Activated T-helper 1 cell treated with anti-CD3 and anti-CD28 coated beads, Interleukin-2, amount 50 U/mL, for 16 hours (primary cell): ENCODE measurements around the gene TMEM219.
A peak's percentile ranks its signal among the peaks of the same experiment; 100 is the strongest.
"Not testable (repeated sequence)": the region's sequence is repeated elsewhere in the genome, so short reads cannot be mapped to it uniquely, and the experiment has no call there.

Source experiments
- DNase-seq, 2 donors: peaks; one replicate each; pipeline ENCODE4 v3.0.0-alpha.2; 2020; ENCODE audit warnings: low read depth in 1 of 2, low spot score in 1 of 2

TMEM219 gene

DNA sequence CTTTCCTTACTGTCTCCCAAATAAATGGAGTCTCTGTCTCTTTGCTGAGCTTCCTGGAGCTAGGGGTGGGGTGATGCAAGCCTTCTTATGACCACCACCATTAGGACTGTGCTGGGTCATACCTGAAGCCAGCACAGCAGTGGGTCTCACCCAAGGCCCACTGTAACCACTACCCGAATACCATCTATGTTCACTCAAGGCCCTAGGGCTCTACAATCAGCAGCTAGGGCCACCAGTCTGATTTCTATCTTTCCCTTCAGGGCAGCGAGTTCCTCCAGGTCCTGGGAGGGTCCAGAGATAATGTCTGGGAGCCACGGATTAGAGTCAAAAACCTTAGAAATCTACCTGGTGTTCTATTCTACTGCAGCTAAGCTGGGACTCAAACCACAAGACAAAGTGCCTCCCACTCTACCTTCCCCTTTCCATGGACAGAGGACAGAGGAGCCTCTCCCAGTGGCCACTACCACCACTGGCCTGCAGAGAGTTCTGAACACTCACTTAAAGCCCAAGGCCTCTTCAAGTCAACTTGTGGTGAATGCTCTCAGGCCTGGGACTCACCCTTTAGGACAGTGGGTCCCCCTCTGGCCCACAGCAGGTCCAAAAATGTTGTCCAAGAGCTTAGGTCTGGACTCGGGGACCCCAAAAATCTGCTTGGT, 10.9 kb upstream of the TMEM219 start:
- no peak for DNase-seq

DNA sequence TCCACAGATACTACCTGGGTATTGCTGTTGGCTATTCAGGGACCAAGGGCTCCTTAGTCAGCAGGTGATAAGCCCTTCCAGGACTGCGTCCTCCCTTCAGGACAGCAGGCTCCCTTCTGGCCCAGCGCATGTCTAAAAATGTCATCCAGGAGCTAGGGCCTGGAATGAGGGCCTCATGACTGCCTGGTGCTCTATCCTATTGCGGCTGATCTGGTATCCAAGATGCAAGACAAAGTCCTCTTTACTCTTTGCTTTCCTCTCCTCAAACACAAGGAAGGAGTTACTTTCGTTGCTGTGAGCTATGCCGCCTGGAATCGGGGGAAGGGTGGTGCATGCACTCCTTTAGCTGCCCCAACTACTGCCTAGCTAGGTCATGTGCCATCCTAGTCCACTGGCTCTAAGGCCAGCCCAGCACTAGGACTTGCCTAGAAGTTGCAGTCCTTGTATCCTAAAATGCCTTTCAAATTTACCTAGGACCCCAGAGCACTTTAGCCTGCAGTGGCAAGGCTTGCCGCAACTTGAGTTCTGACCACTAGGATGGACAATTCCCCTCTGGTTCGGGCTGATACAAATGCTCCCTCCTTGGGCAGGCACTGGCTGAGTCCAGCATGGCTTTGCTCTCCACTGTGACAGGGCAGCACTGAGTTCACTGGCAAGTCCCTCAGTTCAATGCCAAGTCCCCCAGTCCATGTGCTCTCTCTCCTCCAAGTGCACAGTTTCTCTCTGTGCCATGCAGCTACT, 10.1 kb upstream of the TMEM219 start:
- no peak for DNase-seq

- DNase-seq, result no peak
These were observed 3.1 kb upstream of the TMEM219 start for GRCh38 chr16:29958756-29959155.

DNA sequence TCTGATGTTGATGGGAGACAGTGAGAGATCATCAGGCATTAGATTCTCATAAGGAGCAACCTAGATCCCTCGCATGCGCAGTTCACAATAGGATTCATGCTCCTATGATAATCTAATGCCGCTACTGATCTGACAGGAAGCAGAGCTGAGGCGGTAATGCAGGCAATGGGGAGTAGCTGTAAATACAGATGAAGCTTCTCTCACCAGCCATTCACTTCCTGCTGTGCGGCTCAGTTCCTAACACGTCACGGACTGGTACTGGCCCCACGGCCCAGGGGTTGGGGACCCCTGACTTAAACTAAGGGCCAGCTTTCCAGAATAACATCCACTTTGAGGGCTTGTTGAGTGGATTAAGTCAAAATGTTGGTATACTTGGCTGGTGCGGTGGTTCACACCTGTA, 2.6 kb upstream of the TMEM219 start:
- DNase-seq, result no peak

DNA sequence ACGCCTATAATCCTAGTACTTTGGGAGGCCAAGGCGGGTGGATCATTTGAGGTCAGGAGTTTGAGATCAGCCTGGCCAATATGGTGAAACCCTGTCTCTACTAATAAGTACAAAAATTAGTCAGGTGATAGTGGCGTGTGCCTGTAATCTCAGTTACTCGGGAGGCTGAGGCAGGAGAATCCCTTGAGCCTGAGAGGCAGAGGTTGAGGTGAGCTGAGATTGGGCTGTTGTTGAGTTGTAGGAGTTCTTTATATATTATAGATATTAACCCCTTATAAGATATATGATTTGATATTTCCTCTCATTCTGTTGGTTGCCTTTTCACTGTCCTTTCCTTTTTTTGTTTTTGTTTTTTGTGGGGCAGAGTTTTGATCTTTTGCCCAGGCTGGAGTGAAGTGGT, 2.1 kb upstream of the TMEM219 start:
- not testable (repeated sequence) for DNase-seq

GRCh38 chr16:29961127-29961478, 776 bp upstream of the TMEM219 start:
- no peak for DNase-seq

DNA sequence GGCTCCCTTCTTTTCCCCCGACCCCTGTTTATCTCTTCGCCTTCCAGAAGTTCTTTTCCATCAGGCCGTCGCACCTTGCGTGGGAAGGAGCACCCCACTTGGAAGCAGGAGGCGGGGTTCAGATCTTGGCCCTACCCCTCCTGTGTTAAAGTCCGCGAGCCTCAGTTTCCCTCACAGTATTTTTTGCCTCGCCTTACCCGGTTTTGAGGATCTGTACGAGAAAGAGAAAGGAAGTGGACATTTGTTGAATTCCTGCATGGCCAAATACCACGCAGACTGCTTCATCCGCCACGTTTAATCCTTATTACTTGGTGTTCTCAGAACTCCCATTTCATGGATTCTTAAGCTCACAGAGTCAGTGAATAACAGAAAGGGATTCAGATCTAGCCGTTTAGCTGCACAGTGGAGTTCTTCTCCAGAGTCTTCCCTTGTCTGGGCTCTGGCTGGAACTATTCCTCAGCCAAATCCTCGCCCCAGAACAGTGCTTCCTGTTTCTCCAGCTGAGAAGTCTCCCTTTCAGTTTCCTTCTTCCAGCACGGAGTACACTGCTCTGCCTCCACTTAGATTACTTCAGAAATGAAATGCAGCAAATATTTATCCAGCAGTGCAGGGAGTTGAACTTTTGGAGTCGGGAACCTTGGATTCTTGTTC, 590 bp downstream of the TMEM219 start:
- no peak for DNase-seq

GRCh38 chr16:29963021-29963743, 1.3 kb downstream of the TMEM219 start:
- DNase-seq, result no peak

GRCh38 chr16:29968205-29968604, 6.3 kb downstream of the TMEM219 start:
- DNase-seq, result no peak

- no peak for DNase-seq
These were observed 9.4 kb downstream of the TMEM219 start for GRCh38 chr16:29971304-29971703.

DNA sequence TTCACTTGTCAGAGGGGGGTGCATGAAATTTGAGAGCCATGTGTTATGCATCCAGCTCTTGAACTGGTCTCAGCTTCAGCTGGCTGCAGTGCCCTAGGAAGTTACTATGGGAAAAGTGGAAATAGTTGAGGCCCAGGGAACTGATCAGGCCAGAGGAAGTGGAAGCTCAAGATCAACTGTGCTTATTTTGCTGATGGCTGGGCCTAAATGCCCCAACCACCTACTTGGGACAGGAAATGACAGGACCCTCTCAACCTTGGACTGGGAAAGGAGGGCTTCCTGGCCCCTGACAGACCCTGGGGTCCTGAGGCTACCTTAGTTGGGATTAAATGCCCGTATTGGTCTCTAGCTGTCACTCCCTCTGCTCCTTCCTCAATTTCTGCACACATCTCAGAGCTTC, 10.6 kb downstream of the TMEM219 start:
- DNase-seq, result no peak

GRCh38 chr16:29972992-29973383, 11.1 kb downstream of the TMEM219 start:
- DNase-seq, result no peak

DNA sequence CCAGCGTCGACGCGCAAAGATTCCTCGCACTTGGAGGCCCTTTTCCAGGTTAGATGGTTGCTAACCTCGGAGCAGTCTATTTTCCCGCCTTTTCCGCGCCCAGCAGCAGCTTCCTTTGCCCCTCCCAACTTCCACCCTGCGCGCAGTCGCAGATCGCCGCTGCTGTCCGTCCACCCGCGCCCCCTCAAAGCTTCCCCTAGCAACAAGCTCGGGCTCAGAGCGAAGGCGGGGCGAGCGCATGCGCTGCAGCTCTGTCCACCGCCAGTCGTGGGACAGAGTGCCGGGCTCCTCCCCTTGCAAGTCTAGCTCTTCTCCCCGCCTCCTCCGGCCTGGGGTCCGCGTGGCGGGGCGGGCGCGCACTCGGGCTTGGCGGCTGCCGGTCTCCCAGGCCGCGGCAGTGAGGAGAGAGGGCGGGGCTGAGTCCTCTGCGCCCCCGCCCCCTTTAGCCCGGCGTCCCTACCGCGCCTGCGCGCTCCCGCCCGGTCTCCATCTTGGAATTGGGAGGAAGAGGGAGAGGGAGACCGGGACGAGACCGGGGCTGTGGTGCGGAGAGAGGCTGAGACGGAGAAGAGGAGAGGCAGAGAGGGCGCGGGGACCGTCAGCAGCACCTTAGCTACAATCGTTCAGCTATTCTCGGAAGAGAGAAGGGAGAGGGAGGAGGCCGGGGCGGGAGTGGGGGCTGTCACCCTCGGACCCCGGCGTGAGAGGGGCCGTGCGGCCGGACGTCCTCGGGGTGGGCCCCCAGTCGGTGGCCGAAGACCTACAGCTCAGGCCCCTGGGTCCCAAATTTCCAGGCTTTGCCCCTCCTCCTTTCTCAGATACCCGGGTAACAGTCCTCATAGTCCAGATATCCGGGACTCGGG, 11.7 kb downstream of the TMEM219 start, which contains the start of gene TAOK2:
TAOK2 (plus strand) TSS at position 485 of the 863 bp plus-strand sequence. CDS start 3,905 bp downstream, outside the sequence.
- DNase-seq, result peak; percentile 79 to 93

DNA sequence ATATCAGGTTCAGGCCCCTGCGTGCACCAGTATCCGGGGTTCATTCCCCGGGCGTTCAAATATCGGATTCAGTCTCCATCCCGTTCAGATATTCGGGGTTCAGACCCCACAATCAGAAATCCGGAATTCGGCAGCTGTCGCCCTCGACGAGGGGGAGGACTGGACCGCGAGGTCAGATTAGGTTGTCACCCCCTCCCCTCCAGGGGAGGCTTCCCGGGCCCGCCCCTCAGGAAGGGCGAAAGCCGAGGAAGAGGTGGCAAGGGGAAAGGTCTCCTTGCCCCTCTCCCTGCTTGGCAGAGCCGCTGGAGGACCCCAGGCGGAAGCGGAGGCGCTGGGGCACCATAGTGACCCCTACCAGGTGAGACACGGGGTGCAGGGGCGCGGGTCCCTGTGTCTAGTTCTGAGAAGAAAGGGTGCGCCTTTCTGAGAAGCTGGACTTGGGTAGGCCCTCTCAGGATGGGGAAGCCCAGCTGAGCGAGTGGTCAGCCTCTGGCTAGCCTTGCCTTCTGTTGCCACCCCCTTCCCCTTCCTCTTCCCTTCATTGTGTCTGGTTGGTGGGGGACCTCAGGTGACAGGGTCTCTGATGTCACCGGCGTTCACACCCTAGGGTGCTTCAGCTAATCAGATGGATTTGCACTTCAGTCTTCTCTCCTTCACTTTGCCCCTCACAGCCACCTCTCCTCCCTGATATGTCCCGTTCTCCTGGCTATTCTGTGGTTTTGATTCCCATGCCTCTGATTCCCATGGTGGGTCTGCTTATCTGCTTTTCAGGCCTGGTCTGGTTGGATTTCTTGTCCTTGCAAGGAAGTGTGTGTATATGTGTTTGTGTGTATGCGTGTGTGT, 12.6 kb downstream of the TMEM219 start:
- DNase-seq, result no peak

GRCh38 chr16:29975134-29975538, 13.3 kb downstream of the TMEM219 start:
- no peak for DNase-seq

GRCh38 chr16:29975811-29976511, 14.1 kb downstream of the TMEM219 start:
- DNase-seq, result no peak

GRCh38 chr16:29977063-29977825, 15.4 kb downstream of the TMEM219 start:
- no peak for DNase-seq

DNA sequence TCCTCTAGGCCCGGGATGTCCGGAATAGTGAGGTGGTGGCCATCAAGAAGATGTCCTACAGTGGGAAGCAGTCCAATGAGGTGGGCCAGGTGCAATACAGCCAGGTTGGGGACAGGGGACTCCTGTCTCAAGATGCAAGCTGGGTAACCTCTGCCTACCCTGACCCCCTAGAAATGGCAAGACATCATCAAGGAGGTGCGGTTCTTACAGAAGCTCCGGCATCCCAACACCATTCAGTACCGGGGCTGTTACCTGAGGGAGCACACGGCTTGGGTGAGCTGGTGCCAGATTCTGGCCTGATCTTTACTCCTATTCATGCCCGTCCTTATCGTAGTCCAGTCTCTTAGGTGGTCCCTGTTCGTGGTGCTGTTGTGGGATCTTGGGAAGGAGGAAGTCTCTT, 16.2 kb downstream of the TMEM219 start:
- no peak for DNase-seq
